Retinal pigment epithelial cell (primary cell): ENCODE data around the gene ARHGAP44.
A peak's percentile ranks its signal among the peaks of the same experiment; 100 is the strongest.

ENCODE experiments used
- DNase-seq: peaks from one replicate; pipeline ENCODE4 v3.0.0-alpha.2; 2010; ENCODE audit warnings: low read depth
- H3K4me3 ChIP-seq: 2 replicates; pipeline ENCODE4 v1.5.1; 2011; ENCODE audit warnings: mild to moderate bottlenecking, low read length, control low read depth, moderate library complexity
- TF ChIP-seq, protein P1 (sequence below): conservative IDR thresholded peaks from 2 replicates; pipeline ENCODE4 v1.5.1; 2011; ENCODE audit warnings: low read depth, low read length, control low read depth, inconsistent platforms

The ARHGAP44 gene

DNA sequence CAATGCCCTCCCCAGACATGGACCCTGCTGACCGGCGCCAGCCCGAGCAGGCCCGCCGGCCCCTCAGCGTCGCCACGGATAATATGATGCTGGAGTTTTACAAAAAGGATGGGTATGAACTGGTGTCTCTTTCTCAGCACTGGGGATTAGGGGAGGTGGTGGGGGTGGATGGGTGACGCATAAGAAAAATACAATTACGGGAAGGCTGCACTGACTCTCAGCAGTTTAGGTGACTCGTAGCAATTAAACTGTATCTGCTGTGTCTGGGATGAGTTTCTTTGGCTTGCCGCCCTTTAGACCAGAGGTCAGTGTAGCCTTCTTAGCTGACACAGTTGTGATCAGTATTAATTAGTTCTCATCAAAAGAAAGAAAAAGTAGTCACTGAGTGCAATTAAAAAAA lies 169.5 kb downstream of the ARHGAP44 start:
- H3K4me3 ChIP-seq, result no peak overlapping the region
- DNase-seq, result no peak
- TF ChIP-seq, protein P1, sequence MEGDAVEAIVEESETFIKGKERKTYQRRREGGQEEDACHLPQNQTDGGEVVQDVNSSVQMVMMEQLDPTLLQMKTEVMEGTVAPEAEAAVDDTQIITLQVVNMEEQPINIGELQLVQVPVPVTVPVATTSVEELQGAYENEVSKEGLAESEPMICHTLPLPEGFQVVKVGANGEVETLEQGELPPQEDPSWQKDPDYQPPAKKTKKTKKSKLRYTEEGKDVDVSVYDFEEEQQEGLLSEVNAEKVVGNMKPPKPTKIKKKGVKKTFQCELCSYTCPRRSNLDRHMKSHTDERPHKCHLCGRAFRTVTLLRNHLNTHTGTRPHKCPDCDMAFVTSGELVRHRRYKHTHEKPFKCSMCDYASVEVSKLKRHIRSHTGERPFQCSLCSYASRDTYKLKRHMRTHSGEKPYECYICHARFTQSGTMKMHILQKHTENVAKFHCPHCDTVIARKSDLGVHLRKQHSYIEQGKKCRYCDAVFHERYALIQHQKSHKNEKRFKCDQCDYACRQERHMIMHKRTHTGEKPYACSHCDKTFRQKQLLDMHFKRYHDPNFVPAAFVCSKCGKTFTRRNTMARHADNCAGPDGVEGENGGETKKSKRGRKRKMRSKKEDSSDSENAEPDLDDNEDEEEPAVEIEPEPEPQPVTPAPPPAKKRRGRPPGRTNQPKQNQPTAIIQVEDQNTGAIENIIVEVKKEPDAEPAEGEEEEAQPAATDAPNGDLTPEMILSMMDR, result no peak

- DNase-seq, result peak; percentile 24
- TF ChIP-seq, protein P1, result no peak
- H3K4me3 ChIP-seq, result no peak overlapping the region
Observed at GRCh38 chr17:12959441-12959840, 170.1 kb downstream of the ARHGAP44 start.

DNA sequence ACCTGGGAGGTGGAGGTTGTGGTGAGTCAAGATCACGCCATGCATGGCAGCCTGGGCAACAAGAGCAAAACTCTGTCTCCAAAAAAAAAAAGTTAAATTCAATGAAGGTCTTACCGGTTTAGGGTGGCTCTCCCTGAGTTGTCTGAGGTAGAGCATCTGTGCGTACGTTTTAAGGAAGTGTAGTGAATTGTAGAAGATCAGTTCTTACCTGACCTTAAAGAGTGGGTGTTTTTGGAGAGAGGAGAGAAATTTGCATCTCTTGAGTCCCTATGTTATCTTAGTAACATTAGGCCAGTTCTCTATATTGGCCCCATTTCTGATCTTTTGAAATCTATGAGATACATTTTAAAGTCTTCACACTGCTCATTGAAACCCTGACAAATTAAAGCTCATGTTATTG lies 172.4 kb downstream of the ARHGAP44 start:
- TF ChIP-seq, protein P1, result no peak
- H3K4me3 ChIP-seq, result no peak overlapping the region
- no peak for DNase-seq

DNA sequence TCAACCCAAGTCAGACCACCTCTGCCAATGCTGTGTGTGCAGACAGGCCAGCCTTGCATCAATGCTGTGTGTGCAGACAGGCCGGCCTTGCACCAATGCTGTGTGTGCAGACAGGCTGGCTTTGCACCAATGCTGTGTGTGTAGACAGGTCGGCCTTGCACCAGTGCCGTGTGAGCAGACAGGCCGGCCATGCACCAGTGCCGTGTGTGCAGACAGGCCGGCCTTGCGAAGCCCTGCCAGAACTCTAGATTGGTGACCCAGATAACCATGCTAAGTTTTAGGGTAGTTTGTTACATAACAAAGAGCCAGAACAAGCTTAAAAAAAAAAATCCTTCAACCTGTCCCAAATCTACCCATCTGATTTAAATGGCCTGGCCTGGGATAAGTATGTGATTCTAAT lies 174.2 kb downstream of the ARHGAP44 start:
- H3K4me3 ChIP-seq, result no peak overlapping the region
- no peak for DNase-seq
- TF ChIP-seq, protein P1, result no peak

DNA sequence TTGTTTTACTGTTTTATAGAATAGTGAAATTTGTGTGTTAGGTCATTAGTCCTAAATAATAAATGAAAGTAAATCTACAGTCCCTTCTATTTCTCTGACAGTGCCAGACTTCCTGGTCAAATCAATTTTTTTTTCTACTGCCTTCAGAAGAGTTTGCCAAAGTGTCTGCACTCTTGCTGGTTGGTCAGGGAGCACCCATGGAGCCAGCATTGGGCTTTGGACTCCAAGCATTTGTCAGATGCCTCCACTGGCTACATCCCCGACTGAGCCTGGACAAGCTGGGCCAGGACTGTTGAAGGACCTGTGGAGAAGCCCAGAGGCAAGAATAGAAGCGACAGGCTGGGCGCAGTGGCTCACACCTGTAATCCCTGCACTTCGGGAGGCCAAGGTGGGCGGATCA lies 174.9 kb downstream of the ARHGAP44 start:
- no peak overlapping the region for H3K4me3 ChIP-seq
- no peak for DNase-seq
- TF ChIP-seq, protein P1, result no peak

- no peak for DNase-seq
- no peak overlapping the region for H3K4me3 ChIP-seq
- TF ChIP-seq, protein P1, result no peak
Observed at GRCh38 chr17:12964840-12965239, 175.5 kb downstream of the ARHGAP44 start.

DNA sequence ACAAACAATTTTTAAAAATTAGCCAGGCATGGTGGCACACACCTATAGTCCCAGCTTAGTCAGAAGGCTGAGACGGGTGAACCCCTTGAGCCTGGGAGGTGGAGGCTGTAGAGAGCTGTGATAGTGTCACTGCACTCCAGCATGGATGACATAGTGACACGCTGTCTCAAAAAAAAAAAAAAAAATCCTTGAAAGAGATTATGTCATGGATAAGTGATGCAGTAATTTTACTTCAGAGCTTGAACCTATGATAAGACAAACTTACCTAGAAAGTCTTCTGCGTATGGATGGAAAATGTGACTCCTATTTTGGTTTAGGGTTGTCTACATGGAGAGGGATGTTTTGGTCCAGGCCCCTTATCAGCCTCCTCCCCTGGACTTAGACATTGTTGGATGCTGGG lies 176.7 kb downstream of the ARHGAP44 start:
- DNase-seq, result no peak
- TF ChIP-seq, protein P1, result no peak
- no peak overlapping the region for H3K4me3 ChIP-seq
